ENCODE measurements around the gene PODXL.

- TF ChIP-seq EZH2 (IDR thresholded peaks at IDR 0.05; ENCODE audit: borderline replicate concordance, control insufficient read depth, low read depth, low read length): no peak
- no peak for TF ChIP-seq ATF2 (IDR thresholded peaks at IDR 0.05; ENCODE audit: low read length)
Observed at GRCh38 chr7:131556053-131556908, at the start of gene PODXL.
